HG03039 (cell line): ENCODE data around the gene CELF2.

Source experiments
- ATAC-seq: cut with Tn5 transposase; IDR thresholded peaks from one replicate; pipeline ENCODE4 v1.9.1; 2021; ENCODE audit warnings: mild to moderate bottlenecking, moderate library complexity; ENCODE audit not compliant: unreplicated experiment

CELF2 gene

GRCh38 chr10:11317936-11318670 is 300.4 kb downstream of the CELF2 start:
- no peak for ATAC-seq

- no peak for ATAC-seq
Observed at GRCh38 chr10:11318826-11319598, 301.3 kb downstream of the CELF2 start.

GRCh38 chr10:11319990-11320602 is 302.4 kb downstream of the CELF2 start:
- no peak for ATAC-seq

- no peak for ATAC-seq
Observed at GRCh38 chr10:11320809-11321520, 303.3 kb downstream of the CELF2 start.

- ATAC-seq = peak; percentile 57
Observed at GRCh38 chr10:11322698-11323097, 305.0 kb downstream of the CELF2 start.

- no peak for ATAC-seq
Observed at GRCh38 chr10:11324761-11325321, 307.2 kb downstream of the CELF2 start.

- ATAC-seq = no peak
Observed at GRCh38 chr10:11325817-11326216, 308.1 kb downstream of the CELF2 start.

- ATAC-seq = no peak
Observed at GRCh38 chr10:11326241-11326640, 308.6 kb downstream of the CELF2 start.

- no peak for ATAC-seq
Observed at GRCh38 chr10:11326913-11327616, 309.4 kb downstream of the CELF2 start.

GRCh38 chr10:11328264-11329061 is 310.8 kb downstream of the CELF2 start:
- ATAC-seq = no peak

- no peak for ATAC-seq
Observed at GRCh38 chr10:11329062-11329673, 311.5 kb downstream of the CELF2 start.

- no peak for ATAC-seq
Observed at GRCh38 chr10:11330383-11331045, 312.8 kb downstream of the CELF2 start.

- ATAC-seq = no peak
Observed at GRCh38 chr10:11331046-11331577, 313.4 kb downstream of the CELF2 start.

GRCh38 chr10:11331726-11332125 is 314.1 kb downstream of the CELF2 start:
- ATAC-seq = no peak

- no peak for ATAC-seq
Observed at GRCh38 chr10:11332846-11333245, 315.2 kb downstream of the CELF2 start.

GRCh38 chr10:11334436-11334835 is 316.8 kb downstream of the CELF2 start:
- ATAC-seq = no peak

GRCh38 chr10:11335167-11335652 is 317.5 kb downstream of the CELF2 start:
- ATAC-seq = no peak

GRCh38 chr10:11335881-11336430 is 318.3 kb downstream of the CELF2 start:
- no peak for ATAC-seq
